ENCODE results near the gene GNAS.

GNAS gene

DNA sequence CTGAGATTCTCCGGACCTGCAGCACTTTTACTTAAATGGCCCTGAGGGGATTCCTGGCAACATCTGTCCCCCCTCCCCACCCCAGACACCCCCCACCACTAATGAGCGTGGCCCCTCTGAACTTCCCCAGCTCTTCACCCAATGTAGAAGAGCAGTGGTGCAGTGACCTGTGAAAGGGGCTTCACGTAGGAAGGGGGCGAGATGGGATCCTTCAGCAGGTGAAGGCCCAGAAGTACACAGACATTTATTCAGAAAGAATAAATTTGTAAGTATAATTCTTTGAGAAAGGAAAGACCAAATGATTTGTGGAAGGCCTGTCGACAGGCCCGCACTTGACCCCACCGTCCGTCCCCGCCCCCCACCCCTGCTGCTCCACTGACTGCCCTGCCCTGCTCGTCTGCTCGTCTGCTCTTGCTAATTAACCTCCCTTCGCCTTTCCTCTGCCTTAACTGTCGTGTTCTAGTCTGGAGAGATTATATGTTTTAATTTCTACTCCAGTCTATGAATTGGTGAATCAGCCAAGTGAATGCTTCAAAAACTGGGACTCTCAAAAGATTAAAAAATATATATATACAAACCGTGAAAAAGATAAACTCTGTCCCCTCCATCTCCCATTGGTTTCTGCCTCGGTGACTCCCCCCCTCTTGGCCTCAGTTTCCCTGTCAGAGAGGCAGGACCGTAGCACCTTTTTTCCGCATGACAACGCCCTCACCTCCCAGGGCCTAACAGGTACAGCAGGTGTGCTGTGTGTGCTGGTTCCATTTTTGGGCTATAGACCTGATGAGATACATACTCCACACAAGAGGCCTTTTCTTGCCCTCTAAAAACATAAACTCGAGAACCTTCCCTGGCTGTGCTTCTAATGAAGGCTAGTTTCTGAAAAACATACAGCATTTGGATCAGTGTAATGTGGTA, 49.2 kb downstream of the GNAS start:
- Mint-ChIP-seq H3K36me3 (peaks cover 3% of the 10 kb centered on the region), H3K9me3 (ENCODE audit: low read depth) (no peaks in the 10 kb centered on the region), H3K27me3 (no peaks in the 10 kb centered on the region), H3K4me3 (no peak overlapping the region), H3K4me1 (ENCODE audit: low read depth) (peaks cover 65% of the 10 kb centered on the region), H3K27ac (no peak overlapping the region)

DNA sequence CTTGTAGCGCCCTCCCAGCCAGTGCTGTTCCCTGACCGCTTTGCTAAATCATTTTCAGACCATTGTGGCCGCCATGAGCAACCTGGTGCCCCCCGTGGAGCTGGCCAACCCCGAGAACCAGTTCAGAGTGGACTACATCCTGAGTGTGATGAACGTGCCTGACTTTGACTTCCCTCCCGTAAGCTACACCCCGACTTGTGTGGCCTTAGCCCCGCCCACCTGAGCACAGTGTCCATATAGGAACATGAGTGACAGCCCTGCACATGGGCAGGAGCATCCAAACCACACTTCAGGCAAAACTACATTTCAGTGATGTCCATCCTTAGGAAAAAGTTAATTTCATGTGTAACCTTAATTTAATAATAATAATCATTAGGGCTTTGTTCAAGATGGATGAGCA, 51.1 kb downstream of the GNAS start:
- Mint-ChIP-seq H3K36me3 (peaks cover 9% of the 10 kb centered on the region), H3K27ac (peak overlapping the region; percentile 68), H3K4me1 (ENCODE audit: low read depth) (peaks cover 69% of the 10 kb centered on the region), H3K9me3 (ENCODE audit: low read depth) (no peaks in the 10 kb centered on the region), H3K27me3 (no peaks in the 10 kb centered on the region), H3K4me3 (no peak overlapping the region)

- H3K4me3 Mint-ChIP-seq, result no peak overlapping the region
- peaks cover 59% of the 10 kb centered on the region for H3K4me1 Mint-ChIP-seq (ENCODE audit: low read depth)
- no peaks in the 10 kb centered on the region for H3K9me3 Mint-ChIP-seq (ENCODE audit: low read depth)
- peak overlapping the region; percentile 28 for H3K27ac Mint-ChIP-seq
- H3K36me3 Mint-ChIP-seq, result peaks cover 7% of the 10 kb centered on the region
- no peaks in the 10 kb centered on the region for H3K27me3 Mint-ChIP-seq
Measured at GRCh38 chr20:58905236-58905635, 52.7 kb downstream of the GNAS start.

GRCh38 chr20:58906111-58906510, 53.6 kb downstream of the GNAS start:
- peaks cover 58% of the 10 kb centered on the region for H3K4me1 Mint-ChIP-seq (ENCODE audit: low read depth)
- no peak overlapping the region for H3K4me3 Mint-ChIP-seq
- H3K9me3 Mint-ChIP-seq (ENCODE audit: low read depth), result no peaks in the 10 kb centered on the region
- no peaks in the 10 kb centered on the region for H3K27me3 Mint-ChIP-seq
- peaks cover 7% of the 10 kb centered on the region for H3K36me3 Mint-ChIP-seq
- H3K27ac Mint-ChIP-seq, result peak overlapping the region; percentile 2

- no peaks in the 10 kb centered on the region for H3K27me3 Mint-ChIP-seq
- peaks cover 63% of the 10 kb centered on the region for H3K4me1 Mint-ChIP-seq (ENCODE audit: low read depth)
- H3K27ac Mint-ChIP-seq, result peak overlapping the region; percentile 80
- H3K4me3 Mint-ChIP-seq, result peak overlapping the region; percentile 76
- H3K9me3 Mint-ChIP-seq (ENCODE audit: low read depth), result no peaks in the 10 kb centered on the region
- peaks cover 7% of the 10 kb centered on the region for H3K36me3 Mint-ChIP-seq
Measured at GRCh38 chr20:58906894-58907293, 54.4 kb downstream of the GNAS start.

DNA sequence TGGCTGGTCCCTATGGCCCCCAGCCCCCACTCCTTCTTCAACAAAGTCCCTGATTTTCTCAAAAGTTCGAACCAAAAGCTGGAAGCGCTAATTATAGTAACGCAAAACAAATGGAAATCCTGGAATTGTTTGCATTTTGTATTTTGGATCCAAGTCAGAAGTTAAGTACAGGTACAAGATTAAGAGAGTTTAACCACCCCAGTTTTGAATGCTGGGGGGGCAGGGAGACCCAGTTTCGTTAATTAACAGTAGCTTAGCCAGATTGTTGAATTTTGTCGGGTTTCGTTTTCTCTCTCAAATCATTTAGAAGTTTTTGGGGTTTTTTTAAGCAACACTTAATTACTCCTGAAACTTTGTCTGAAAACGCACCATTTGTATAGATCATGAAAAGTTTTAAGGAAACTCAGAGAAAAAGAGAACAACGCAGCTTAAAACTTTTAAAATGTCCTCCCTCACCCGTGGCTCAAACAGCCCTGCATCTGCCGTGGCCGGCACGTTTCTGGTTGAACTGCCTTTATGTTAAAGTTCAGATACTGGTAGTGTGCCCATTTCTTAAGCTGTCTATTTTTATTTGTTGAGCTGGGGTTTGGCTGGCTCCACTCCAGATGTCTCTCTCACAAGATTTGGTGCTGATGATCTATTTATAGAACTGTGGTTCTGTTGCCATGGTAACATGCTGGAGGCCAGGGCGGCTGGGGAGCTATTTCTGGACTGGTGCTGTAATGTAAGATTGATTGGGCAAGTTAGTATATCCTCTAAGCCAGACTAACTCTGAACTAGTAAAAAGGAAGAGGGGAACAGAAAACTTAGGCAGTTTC, 55.0 kb downstream of the GNAS start:
- Mint-ChIP-seq H3K4me3 (peak overlapping the region; percentile 76), H3K9me3 (ENCODE audit: low read depth) (no peaks in the 10 kb centered on the region), H3K36me3 (peaks cover 7% of the 10 kb centered on the region), H3K27ac (peak overlapping the region; percentile 80), H3K27me3 (no peaks in the 10 kb centered on the region), H3K4me1 (ENCODE audit: low read depth) (peaks cover 68% of the 10 kb centered on the region)

DNA sequence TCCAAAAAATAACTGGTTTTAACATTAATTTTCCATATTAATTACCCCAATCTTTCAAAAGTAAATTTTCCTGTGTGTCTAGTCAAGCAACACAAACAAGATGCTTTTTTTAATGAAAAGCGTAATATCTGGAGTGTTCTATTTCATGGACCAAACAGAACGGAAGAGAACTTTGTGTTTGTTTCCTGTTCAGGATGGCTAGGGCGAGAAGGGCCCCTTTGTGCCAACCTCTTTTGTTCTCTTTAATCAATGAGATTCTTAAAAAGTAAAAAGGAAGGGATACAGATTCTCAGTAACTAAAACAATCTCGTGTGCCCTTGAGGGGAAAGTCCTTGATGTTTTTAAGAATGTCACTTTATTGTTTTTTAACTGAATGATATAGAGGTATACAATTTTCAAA, 55.7 kb downstream of the GNAS start:
- Mint-ChIP-seq H3K9me3 (ENCODE audit: low read depth) (no peaks in the 10 kb centered on the region), H3K4me3 (peak overlapping the region; percentile 76), H3K27ac (peak overlapping the region; percentile 80), H3K36me3 (peaks cover 7% of the 10 kb centered on the region), H3K27me3 (no peaks in the 10 kb centered on the region), H3K4me1 (ENCODE audit: low read depth) (peaks cover 64% of the 10 kb centered on the region)

DNA sequence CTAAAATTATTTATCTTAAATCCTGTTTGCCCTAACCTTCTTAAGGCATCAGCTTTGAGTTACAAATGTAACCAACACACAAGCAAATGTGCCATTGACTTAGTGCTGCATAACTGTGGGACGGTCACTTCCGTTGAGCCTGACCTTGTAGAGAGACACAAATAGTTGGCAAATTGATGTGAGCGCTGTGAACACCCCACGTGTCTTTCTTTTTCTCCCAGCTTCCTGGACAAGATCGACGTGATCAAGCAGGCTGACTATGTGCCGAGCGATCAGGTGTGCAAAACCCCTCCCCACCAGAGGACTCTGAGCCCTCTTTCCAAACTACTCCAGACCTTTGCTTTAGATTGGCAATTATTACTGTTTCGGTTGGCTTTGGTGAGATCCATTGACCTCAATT, 56.4 kb downstream of the GNAS start:
- Mint-ChIP-seq H3K27ac (no peak overlapping the region), H3K27me3 (no peaks in the 10 kb centered on the region), H3K4me1 (ENCODE audit: low read depth) (peaks cover 59% of the 10 kb centered on the region)

DNA sequence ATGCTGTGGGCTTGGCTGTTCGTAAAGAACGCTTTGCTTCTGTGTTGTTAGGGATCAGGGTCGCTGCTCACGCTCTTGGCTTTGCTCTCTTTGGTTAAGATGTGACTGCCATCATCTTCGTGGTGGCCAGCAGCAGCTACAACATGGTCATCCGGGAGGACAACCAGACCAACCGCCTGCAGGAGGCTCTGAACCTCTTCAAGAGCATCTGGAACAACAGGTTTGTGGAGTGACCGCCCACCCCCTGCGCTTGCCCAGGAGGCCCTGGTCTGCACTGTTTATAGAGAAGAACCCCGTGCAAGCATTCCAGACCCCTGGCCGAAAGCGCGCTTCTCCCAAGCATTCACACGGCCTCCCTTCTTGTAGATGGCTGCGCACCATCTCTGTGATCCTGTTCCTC, 57.1 kb downstream of the GNAS start:
- Mint-ChIP-seq H3K4me1 (ENCODE audit: low read depth) (peaks cover 57% of the 10 kb centered on the region), H3K4me3 (no peak overlapping the region), H3K27me3 (no peaks in the 10 kb centered on the region), H3K9me3 (ENCODE audit: low read depth) (no peaks in the 10 kb centered on the region), H3K27ac (no peak overlapping the region), H3K36me3 (peaks cover 7% of the 10 kb centered on the region)

More for the DNA sequence above, 56.4 kb downstream of the GNAS start:
- Mint-ChIP-seq H3K9me3 (ENCODE audit: low read depth) (no peaks in the 10 kb centered on the region), H3K36me3 (peaks cover 7% of the 10 kb centered on the region), H3K4me3 (no peak overlapping the region)

- no peak overlapping the region for H3K27ac Mint-ChIP-seq
- peaks cover 49% of the 10 kb centered on the region for H3K4me1 Mint-ChIP-seq (ENCODE audit: low read depth)
- H3K36me3 Mint-ChIP-seq, result peaks cover 7% of the 10 kb centered on the region
- no peaks in the 10 kb centered on the region for H3K9me3 Mint-ChIP-seq (ENCODE audit: low read depth)
- H3K4me3 Mint-ChIP-seq, result no peak overlapping the region
- no peaks in the 10 kb centered on the region for H3K27me3 Mint-ChIP-seq
Measured at GRCh38 chr20:58910473-58910872, 58.0 kb downstream of the GNAS start.

DNA sequence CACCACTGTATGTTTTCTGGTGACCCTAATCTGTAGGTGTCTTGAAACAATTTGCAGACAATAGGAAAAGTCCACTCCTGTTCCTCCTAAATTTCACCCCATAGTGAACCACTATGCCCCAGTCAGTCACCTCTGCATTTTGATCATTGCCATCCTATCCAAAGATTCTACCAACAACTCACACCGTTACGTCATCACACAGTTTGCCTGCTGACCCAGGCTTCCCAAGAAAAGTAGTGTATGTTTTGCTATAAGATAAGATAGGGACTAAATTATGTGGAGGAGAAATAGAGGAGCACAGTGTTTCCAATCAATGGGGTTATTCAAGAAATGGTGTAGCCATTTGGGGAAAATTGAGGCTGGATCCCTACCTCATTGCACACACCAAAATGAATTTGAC, 58.8 kb downstream of the GNAS start:
- no peaks in the 10 kb centered on the region for H3K27me3 Mint-ChIP-seq
- no peaks in the 10 kb centered on the region for H3K9me3 Mint-ChIP-seq (ENCODE audit: low read depth)
- peaks cover 7% of the 10 kb centered on the region for H3K36me3 Mint-ChIP-seq
- H3K27ac Mint-ChIP-seq, result no peak overlapping the region
- peaks cover 42% of the 10 kb centered on the region for H3K4me1 Mint-ChIP-seq (ENCODE audit: low read depth)
- no peak overlapping the region for H3K4me3 Mint-ChIP-seq

DNA sequence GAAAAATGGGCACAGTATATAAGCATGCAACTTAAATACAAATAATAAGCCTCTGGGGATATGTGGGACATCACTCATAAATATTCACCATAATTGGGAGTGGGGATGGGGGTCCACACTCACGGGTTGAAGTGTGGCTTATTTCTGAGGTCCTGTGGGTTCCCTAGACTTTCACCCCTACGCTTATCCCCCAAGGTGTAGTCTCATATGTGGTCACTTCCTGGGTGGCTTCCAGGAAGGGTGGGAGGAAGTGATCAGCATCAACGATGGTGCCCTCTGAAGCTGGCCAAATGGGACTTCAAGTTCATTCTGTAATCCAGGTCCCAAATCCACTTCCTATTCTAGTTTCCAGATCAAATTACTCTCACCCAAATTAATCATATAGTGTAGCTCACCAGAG, 59.5 kb downstream of the GNAS start:
- Mint-ChIP-seq H3K27me3 (no peaks in the 10 kb centered on the region), H3K27ac (no peak overlapping the region), H3K9me3 (ENCODE audit: low read depth) (no peaks in the 10 kb centered on the region), H3K4me1 (ENCODE audit: low read depth) (peaks cover 38% of the 10 kb centered on the region), H3K36me3 (peaks cover 7% of the 10 kb centered on the region), H3K4me3 (no peak overlapping the region)

- Mint-ChIP-seq H3K27ac (no peak overlapping the region), H3K4me3 (no peak overlapping the region), H3K27me3 (no peaks in the 10 kb centered on the region), H3K36me3 (peaks cover 2% of the 10 kb centered on the region), H3K4me1 (ENCODE audit: low read depth) (peaks cover 27% of the 10 kb centered on the region), H3K9me3 (ENCODE audit: low read depth) (no peaks in the 10 kb centered on the region)
Measured at GRCh38 chr20:58913079-58913478, 60.6 kb downstream of the GNAS start.

GRCh38 chr20:58918621-58919020, 66.1 kb downstream of the GNAS start:
- no peaks in the 10 kb centered on the region for H3K4me1 Mint-ChIP-seq (ENCODE audit: low read depth)
- H3K27me3 Mint-ChIP-seq, result no peaks in the 10 kb centered on the region
- no peak overlapping the region for H3K27ac Mint-ChIP-seq

GRCh38 chr20:58921564-58921963, 69.0 kb downstream of the GNAS start:
- Mint-ChIP-seq H3K9me3 (ENCODE audit: low read depth) (no peaks in the 10 kb centered on the region), H3K27me3 (no peaks in the 10 kb centered on the region), H3K4me3 (no peak overlapping the region), H3K36me3 (no peaks in the 10 kb centered on the region), H3K27ac (no peak overlapping the region), H3K4me1 (ENCODE audit: low read depth) (no peaks in the 10 kb centered on the region)

More at GRCh38 chr20:58918621-58919020, 66.1 kb downstream of the GNAS start:
- Mint-ChIP-seq H3K36me3 (no peaks in the 10 kb centered on the region), H3K9me3 (ENCODE audit: low read depth) (no peaks in the 10 kb centered on the region), H3K4me3 (no peak overlapping the region)
